Cardiac fibroblast (primary cell): ENCODE measurements around the gene NXPE1.
"Not testable (repeated sequence)": the region's sequence is repeated elsewhere in the genome, so short reads cannot be mapped to it uniquely, and the experiment has no call there.

Experiments
- DNase-seq, 2 donors: peaks; one replicate each; pipeline versions ENCODE4 v3.0.0 to v3.0.0-alpha.2; 2010; ENCODE audit warnings: low read depth in 2 of 2
- H3K4me3 ChIP-seq, 2 donors: replicated peaks in 1 of 2; 1 replicate in 1 of 2; 2 replicates in 1 of 2; pipeline ENCODE4 v1.5.1; 2011; ENCODE audit warnings: low read depth in 2 of 2, low read length in 2 of 2, mild to moderate bottlenecking in 2 of 2, moderate library complexity in 1 of 2
- CTCF ChIP-seq: IDR thresholded peaks from one replicate; pipeline ENCODE4 v1.5.1; 2011; ENCODE audit warnings: low read depth, mild to moderate bottlenecking, low read length, inconsistent platforms

The NXPE1 gene

DNA sequence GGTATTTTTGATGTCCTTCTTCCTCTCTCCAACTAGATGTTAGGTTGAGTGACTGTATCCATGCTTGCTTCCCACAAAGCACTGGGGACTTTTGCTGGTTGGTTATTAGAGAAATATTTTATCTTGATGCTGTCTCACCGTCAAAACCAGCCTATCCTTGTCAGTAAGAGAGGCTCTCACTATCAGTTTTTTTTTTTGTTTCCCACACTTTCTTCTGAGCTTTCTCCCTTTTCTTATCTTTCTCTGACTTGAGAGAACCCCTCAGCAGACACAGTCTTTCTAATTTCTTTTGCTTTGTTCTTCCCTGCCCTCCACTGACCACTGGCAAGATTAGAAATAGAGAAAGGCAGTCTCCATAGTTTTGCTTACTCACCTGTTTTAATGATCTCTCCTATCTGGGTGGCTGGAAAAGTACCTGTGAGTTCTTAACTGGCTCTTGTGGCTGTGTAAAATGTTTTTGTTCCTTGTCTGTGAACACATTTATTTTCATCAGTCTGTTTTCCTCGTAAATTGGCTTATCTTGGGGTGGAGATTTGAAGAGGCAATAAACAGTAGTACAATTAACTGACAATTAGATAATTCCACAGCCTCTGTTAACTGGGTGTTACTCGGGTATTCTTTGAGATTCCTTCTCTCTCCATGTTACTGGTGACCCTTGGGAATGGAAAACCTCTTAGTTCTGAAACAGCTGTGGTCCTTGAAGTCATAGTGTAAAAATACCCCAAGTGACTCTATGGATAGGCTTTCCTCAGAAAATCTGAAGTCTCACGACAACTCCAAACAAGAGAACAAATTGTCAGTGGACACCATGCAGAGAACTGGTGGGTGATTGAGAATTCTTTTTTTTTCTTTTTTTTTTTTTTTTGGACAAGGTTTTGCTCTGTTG is at the start of gene NXPE1:
NXPE1 (minus strand) TSS at position 457 of the 886 bp plus-strand sequence. CDS start 8,680 bp downstream, outside the sequence.
- TF ChIP-seq CTCF: no peak
- no peak within 1 kb of the TSS for H3K4me3 ChIP-seq
- DNase-seq: no peak

GRCh38 chr11:114609429-114609828 is 49.7 kb upstream of the NXPE1 start:
- no peak for DNase-seq
- TF ChIP-seq CTCF: no peak
- no peak overlapping the region for H3K4me3 ChIP-seq

DNA sequence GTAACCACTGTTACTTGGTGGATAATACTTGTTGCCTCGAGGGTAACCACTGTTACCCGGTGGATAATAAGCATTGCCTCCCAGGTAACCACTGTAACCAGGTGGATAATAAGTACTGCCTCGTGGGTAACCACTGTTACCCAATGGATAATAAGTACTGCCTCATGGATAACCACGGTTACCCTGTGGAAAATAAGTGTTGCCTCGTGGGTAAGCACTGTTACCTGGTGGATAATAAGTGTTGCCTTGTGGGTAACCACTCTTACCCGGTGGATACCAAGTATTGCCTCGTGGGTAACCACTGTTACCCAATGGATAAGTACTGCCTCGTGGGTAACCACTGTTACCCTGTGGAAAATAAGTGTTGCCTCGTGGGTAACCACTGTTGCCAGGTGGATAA is 48.9 kb upstream of the NXPE1 start:
- DNase-seq, H3K4me3 ChIP-seq: not testable (repeated sequence)

GRCh38 chr11:114607753-114608459 is 48.2 kb upstream of the NXPE1 start:
- no peak overlapping the region for H3K4me3 ChIP-seq
- DNase-seq: peak in 1 of 2 donors; percentile 3
- no peak for TF ChIP-seq CTCF

GRCh38 chr11:114606802-114607075 is 47.1 kb upstream of the NXPE1 start:
- not testable (repeated sequence) for H3K4me3 ChIP-seq, DNase-seq

DNA sequence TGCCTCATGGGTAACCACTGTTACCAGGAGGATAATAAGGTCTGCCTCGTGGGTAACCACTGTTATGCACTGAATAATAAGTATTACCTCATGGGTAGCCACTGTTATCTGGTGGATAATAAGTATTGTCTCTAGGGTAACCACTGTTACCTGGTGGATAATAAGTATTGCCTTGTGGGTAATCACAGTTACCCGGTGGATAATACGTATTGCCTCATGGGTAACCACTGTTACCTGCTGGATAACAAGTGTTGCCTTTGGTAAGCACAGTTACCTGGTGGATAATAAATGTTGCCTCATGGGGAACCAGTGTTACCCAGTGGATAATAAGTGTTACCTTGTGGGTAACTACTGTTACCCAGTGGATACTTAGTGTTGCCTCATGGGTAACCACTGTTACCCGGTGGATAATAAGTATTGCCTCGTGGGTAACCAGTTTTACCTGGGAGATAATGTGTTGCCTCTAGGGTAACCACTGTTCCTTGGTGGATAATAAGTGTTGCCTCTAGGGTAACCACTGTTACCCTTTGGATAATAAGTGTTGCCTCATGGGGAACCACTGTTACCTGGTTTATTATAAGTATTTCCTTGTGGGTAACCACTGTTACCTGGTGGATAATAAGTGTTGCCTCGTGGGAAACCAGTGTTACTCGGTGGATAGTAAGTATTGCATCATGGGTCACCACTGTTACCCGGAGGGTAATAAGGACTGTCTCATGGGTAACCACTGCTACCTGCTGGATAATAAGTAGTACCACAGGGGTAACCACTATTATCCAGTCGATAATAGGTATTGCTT is 46.5 kb upstream of the NXPE1 start:
- H3K4me3 ChIP-seq: no peak overlapping the region
- TF ChIP-seq CTCF: no peak
- peak; percentile 4 to 40 for DNase-seq

DNA sequence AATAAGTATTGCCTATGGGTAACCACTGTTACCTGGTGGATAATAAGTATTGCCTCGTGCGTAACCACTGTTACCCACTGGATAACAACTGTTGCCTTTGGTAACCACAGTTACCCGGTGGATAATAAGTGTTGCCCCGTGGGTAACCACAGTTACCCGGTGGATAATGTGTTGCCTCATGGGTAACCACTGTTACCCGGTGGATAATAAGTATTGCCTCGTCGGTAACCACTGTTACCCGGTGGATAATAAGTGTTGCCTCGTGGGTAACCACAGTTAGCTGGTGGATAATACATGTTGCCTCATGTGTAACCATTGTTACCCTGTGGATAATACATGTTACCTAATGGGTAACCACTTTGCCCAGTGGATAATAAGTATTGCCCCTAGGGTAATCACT is 45.7 kb upstream of the NXPE1 start:
- no peak for DNase-seq
- no peak overlapping the region for H3K4me3 ChIP-seq
- TF ChIP-seq CTCF: no peak
